HepG2 (cell line): Measurements from ENCODE around the gene PHF8. TPM values are rescaled to one million over a fixed set of nuclear protein-coding genes. Genes with fewer than 3 reads are reported as not detected.

Experiments
- DMAP1 ChIP-seq: IDR thresholded peaks from 2 replicates; pipeline ENCODE4 v1.6.1; 2016
- EP300 ChIP-seq, 3 experiments: sonication (generic) in 1 of 3; formaldehyde crosslinking in 1 of 3; IDR thresholded peaks; 2 replicates each; pipeline versions ENCODE4 v1.5.1 to v1.6.1; 2011 to 2020; ENCODE audit warnings: low read depth in 2 of 3, low read length in 2 of 3, borderline replicate concordance in 1 of 3, improper control_type of control experiment in 1 of 3, mild to moderate bottlenecking in 1 of 3, missing genetic modification reagents in 1 of 3, moderate library complexity in 1 of 3
- HDAC1 ChIP-seq: sonication (generic); formaldehyde crosslinking; IDR thresholded peaks from 2 replicates; pipeline ENCODE4 v1.5.1; 2020; ENCODE audit warnings: mild to moderate bottlenecking, missing genetic modification reagents
- HMGXB3 ChIP-seq: sonication (generic); formaldehyde crosslinking; IDR thresholded peaks from 2 replicates; pipeline ENCODE4 v1.4.0; 2020; ENCODE audit warnings: missing genetic modification reagents, borderline replicate concordance
- POLR2A ChIP-seq, 2 experiments: IDR thresholded peaks; 2 replicates each; pipeline ENCODE4 v1.6.1; 2011; ENCODE audit warnings: low read depth in 2 of 2, low read length in 2 of 2, mild to moderate bottlenecking in 1 of 2, moderate library complexity in 1 of 2; ENCODE audit not compliant: insufficient read depth in 1 of 2
- RBAK ChIP-seq: sonication (generic); formaldehyde crosslinking; IDR thresholded peaks from 2 replicates; pipeline ENCODE4 v1.5.1; 2020; ENCODE audit warnings: mild to moderate bottlenecking, missing genetic modification reagents
- SP140L ChIP-seq: sonication (generic); formaldehyde crosslinking; IDR thresholded peaks from 2 replicates; pipeline ENCODE4 v1.4.0; 2020; ENCODE audit warnings: missing genetic modification reagents, borderline replicate concordance
- TRAFD1 ChIP-seq: sonication (generic); formaldehyde crosslinking; IDR thresholded peaks from 2 replicates; pipeline ENCODE4 v1.5.1; 2020; ENCODE audit warnings: missing genetic modification reagents, mild to moderate bottlenecking, borderline replicate concordance
- YY1 ChIP-seq: IDR thresholded peaks from 2 replicates; pipeline ENCODE4 v1.6.1; 2011; ENCODE audit warnings: low read length, low read depth, moderate library complexity, mild to moderate bottlenecking; ENCODE audit not compliant: insufficient read depth, insufficient replicate concordance
- ZFX ChIP-seq: sonication (generic); formaldehyde crosslinking; IDR thresholded peaks from 2 replicates; pipeline ENCODE4 v1.4.0; 2020; ENCODE audit warnings: mild to moderate bottlenecking, low read depth, missing genetic modification reagents, moderate library complexity
- ZFY ChIP-seq: sonication (generic); formaldehyde crosslinking; IDR thresholded peaks from 2 replicates; pipeline ENCODE4 v1.4.0; 2020; ENCODE audit warnings: missing genetic modification reagents
- ZGPAT ChIP-seq: IDR thresholded peaks from 2 replicates; pipeline ENCODE4 v1.6.1; 2016; ENCODE audit warnings: mild to moderate bottlenecking
- ZNF3 ChIP-seq: IDR thresholded peaks from 2 replicates; pipeline ENCODE4 v1.7.0; 2017; ENCODE audit warnings: inconsistent platforms
- ZNF768 ChIP-seq: sonication (generic); formaldehyde crosslinking; IDR thresholded peaks from 2 replicates; pipeline ENCODE4 v1.4.0; 2020; ENCODE audit warnings: missing genetic modification reagents
- ZNF878 ChIP-seq: sonication (generic); formaldehyde crosslinking; IDR thresholded peaks from 2 replicates; pipeline ENCODE4 v1.8.1; 2023; ENCODE audit warnings: mild to moderate bottlenecking, missing genetic modification reagents, moderate library complexity
- ZSCAN30 ChIP-seq: sonication (generic); formaldehyde crosslinking; IDR thresholded peaks from 2 replicates; pipeline ENCODE4 v1.5.0; 2020; ENCODE audit warnings: mild to moderate bottlenecking, missing genetic modification reagents
- polyA plus RNA-seq, 8 experiments: library from polyadenylated mRNA; depleted of rRNA in 3 of 8; stranded (reverse) in 7 of 8; unstranded in 1 of 8; fragments of >200 nt; fragmentation: Illumina TruSeq in 4 of 8; extraction: Trizol in 4 of 8; gene quantifications; 2 replicates each; pipeline versions ENCODE4 v1.2.1 to v1.2.3, GENCODE V29; 2011 to 2016; ENCODE audit warnings: low read depth in 4 of 8, missing spikeins in 1 of 8, mixed read lengths in 1 of 8; ENCODE audit not compliant: insufficient read depth in 1 of 8
- total RNA-seq, 5 experiments: library from RNA; depleted of rRNA; stranded (reverse); fragments of >200 nt; fragmentation: Illumina TruSeq; extraction: Trizol; gene quantifications; 2 replicates each; pipeline ENCODE4 v1.2.3, GENCODE V29; 2016; ENCODE audit warnings: low read depth in 1 of 5
- TF ChIP-seq, protein P1 (sequence below): sonication (generic); formaldehyde crosslinking; IDR thresholded peaks from 2 replicates; pipeline ENCODE4 v1.4.0; 2020; ENCODE audit warnings: missing genetic modification reagents, borderline replicate concordance

PHF8 gene
- total and polyA plus RNA-seq, 2 of the 13 experiments (the other 11 are each of a cell fraction or from before 2014, with no cell fraction given): 15.5 to 19.1 TPM

- TF ChIP-seq, protein P1, sequence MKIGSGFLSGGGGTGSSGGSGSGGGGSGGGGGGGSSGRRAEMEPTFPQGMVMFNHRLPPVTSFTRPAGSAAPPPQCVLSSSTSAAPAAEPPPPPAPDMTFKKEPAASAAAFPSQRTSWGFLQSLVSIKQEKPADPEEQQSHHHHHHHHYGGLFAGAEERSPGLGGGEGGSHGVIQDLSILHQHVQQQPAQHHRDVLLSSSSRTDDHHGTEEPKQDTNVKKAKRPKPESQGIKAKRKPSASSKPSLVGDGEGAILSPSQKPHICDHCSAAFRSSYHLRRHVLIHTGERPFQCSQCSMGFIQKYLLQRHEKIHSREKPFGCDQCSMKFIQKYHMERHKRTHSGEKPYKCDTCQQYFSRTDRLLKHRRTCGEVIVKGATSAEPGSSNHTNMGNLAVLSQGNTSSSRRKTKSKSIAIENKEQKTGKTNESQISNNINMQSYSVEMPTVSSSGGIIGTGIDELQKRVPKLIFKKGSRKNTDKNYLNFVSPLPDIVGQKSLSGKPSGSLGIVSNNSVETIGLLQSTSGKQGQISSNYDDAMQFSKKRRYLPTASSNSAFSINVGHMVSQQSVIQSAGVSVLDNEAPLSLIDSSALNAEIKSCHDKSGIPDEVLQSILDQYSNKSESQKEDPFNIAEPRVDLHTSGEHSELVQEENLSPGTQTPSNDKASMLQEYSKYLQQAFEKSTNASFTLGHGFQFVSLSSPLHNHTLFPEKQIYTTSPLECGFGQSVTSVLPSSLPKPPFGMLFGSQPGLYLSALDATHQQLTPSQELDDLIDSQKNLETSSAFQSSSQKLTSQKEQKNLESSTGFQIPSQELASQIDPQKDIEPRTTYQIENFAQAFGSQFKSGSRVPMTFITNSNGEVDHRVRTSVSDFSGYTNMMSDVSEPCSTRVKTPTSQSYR (CRISPR knock-in tag): peak; percentile 16; the same call in 1 of the 2 replicates
- TF ChIP-seq TRAFD1 (CRISPR knock-in tag): no peak
- no peak for TF ChIP-seq SP140L (CRISPR knock-in tag)
- TF ChIP-seq ZFY (CRISPR knock-in tag): peak; percentile 94
- TF ChIP-seq ZNF878 (CRISPR knock-in tag): peak; percentile 81; the same call in 1 of the 2 replicates
- peak; percentile 95 for TF ChIP-seq HMGXB3 (CRISPR knock-in tag)
- no peak; the same call in 1 of the 2 replicates for TF ChIP-seq ZNF768
- TF ChIP-seq YY1: peak; percentile 95
- peak in 1 of 2 experiments; percentile 18; a peak in 1 of 4 replicates for TF ChIP-seq EP300 (IDR thresholded peaks at IDR 0.05; ENCODE audit: low read depth in 2 of 2, low read length in 2 of 2)
- no peak for TF ChIP-seq EP300 (CRISPR knock-in tag; IDR thresholded peaks at IDR 0.05; ENCODE audit: borderline replicate concordance)
- TF ChIP-seq ZGPAT: peak; percentile 29; the same call in 1 of the 2 replicates
- peak; percentile 91 for TF ChIP-seq ZFX
- no peak for TF ChIP-seq ZNF3 (CRISPR knock-in tag)
- peak; percentile 27; the same call in 1 of the 2 replicates for TF ChIP-seq HDAC1 (CRISPR knock-in tag)
- 0 out of 2 replicates have a peak, but pooled peaks have one; percentile 29 for TF ChIP-seq ZSCAN30 (CRISPR knock-in tag)
- no peak for TF ChIP-seq RBAK
- peak; percentile 45 to 56; a peak in 3 of 4 replicates for TF ChIP-seq POLR2A (IDR thresholded peaks at IDR 0.05; ENCODE audit: insufficient read depth in 1 of 2, low read depth in 2 of 2, low read length in 2 of 2)
- peak; percentile 18; the same call in 1 of the 2 replicates for TF ChIP-seq DMAP1 (CRISPR knock-in tag)
Observed at GRCh38 chrX:54044126-54044876, at the start of gene PHF8 (continued).
